Measurements from ENCODE around the gene LIN54. TPM values are rescaled to one million over a fixed set of nuclear protein-coding genes. Genes with fewer than 3 reads are reported as not detected.

The LIN54 gene
- total and polyA plus RNA-seq, 9 of the 15 experiments (the other 6 are each of a cell fraction or from before 2014, with no cell fraction given) = 2.2 to 22.5 (median 15.8) TPM

- TF ChIP-seq MCM3 (IDR thresholded peaks at IDR 0.05) (no peak), KDM5B (IDR thresholded peaks at IDR 0.05; ENCODE audit: insufficient replicate concordance, low read depth, low read length) (peak; percentile 82), HMGXB4 (CRISPR knock-in tag; IDR thresholded peaks at IDR 0.05) (peak; percentile 29; the same call in 1 of the 2 replicates), ZNF717 (CRISPR knock-in tag; IDR thresholded peaks at IDR 0.05) (no peak), CBX8 (IDR thresholded peaks at IDR 0.05; ENCODE audit: borderline replicate concordance, extremely low read depth, low read depth, low read length, poor library complexity, severe bottlenecking) (no peak), BHLHE40 (IDR thresholded peaks at IDR 0.05; ENCODE audit: low read length) (peak; percentile 76), KAT8 (IDR thresholded peaks at IDR 0.05; ENCODE audit: low read depth) (no peak), ZNF551 (CRISPR knock-in tag; IDR thresholded peaks at IDR 0.05) (no peak), OTX1 (CRISPR knock-in tag; IDR thresholded peaks at IDR 0.05) (peak; percentile 23; the same call in 1 of the 2 replicates), ELK3 (CRISPR knock-in tag; IDR thresholded peaks at IDR 0.05) (no peak), DMBX1 (CRISPR knock-in tag; IDR thresholded peaks at IDR 0.05; ENCODE audit: borderline replicate concordance) (0 out of 2 replicates have a peak, but pooled peaks have one; percentile 29), NFATC3 (IDR thresholded peaks at IDR 0.05) (peak; percentile 61; the same call in 1 of the 2 replicates), NONO (IDR thresholded peaks at IDR 0.05; ENCODE audit: low read depth in 2 of 2, low read length in 1 of 2) (peak in 1 of 2 experiments; percentile 39; a peak in 1 of 4 replicates), SMARCA5 (IDR thresholded peaks at IDR 0.05) (peak; percentile 79; the same call in 1 of the 2 replicates), TRIM24 (IDR thresholded peaks at IDR 0.05) (peak in 1 of 2 experiments; percentile 98; a peak in 2 of 4 replicates), ZNF318 (IDR thresholded peaks at IDR 0.05; ENCODE audit: borderline replicate concordance in 1 of 2, low read depth in 1 of 2) (no peak)
These were observed 24.2 kb upstream of the LIN54 start, which contains the start of gene COPS4 (continued) for GRCh38 chr4:83034630-83035494.
